ENCODE data around the gene KLK13. TPM values are rescaled to one million over a fixed set of nuclear protein-coding genes. Genes with fewer than 3 reads are reported as not detected.

KLK13 gene
- total and polyA plus RNA-seq, 12 donors, result 0.11 to 0.47 TPM; not detected in 10

DNA sequence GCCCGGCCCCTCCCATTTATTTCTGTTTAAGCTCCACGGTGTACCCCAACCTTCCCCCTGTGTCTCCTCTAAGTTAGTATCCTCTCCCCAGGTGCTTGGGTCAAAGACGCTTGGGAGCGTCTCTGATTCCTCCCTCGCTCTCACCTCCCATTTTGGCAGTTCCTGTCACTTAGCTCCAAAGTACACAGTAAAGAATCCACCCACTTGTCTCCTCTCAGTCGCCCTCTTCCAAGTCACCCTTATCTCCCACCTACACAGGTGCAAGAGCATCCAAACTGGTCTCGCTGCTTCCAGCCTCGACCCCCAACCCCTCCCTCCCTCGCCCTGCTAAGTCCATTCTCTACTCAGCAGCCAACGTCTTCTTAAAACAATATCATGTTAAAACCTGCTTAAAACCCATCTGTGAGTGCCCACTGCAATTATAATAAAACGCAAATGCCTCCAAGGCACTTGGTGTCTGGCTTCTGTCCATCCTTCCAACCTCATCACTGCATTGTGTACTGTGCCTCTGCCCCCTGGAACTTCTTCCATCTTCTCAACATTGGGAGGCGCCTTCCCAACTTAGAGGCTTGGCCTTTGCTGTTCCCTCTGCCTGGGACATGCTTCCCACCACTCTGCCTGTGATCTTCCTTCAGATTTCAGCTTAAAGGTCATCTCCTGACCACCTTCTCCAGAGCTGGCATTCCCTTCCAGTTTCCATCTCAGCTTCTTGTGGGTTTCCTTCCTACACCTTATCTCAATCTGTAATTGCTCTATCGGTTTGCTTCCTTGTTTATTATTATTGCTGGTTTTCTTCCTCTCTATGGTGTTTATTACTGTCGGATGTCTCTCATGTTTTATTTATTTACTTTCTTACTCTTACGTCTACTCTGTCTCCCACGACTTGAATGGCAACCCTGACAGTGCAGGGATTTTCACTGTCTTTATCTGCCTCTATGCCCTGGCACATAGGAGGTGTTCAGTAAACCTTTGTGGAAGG is 27.3 kb upstream of the KLK13 start:
- Histone ChIP-seq H3K4me1 (replicated peaks in 1 of 2) (no peaks in the 10 kb centered on the region), H3K27ac (no peak overlapping the region), H3K9me3 (replicated peaks in 1 of 3) (no peaks in the 10 kb centered on the region), H3K36me3 (replicated peaks in 1 of 2) (no peaks in the 10 kb centered on the region), H3K4me3 (no peak overlapping the region), H3K27me3 (no peaks in the 10 kb centered on the region)
- intact Hi-C loops (cut with DNase I), result loop anchor here (10.0 kb wide), 3 partner anchors 77 to 167 kb away; partner anchors contain the start of gene KLK10 (in 1 of the 2)
- 67 to 71% (median 71%) methylated on average over 16 of the region's 16 CpGs for WGBS, 4 donors
- TF ChIP-seq, protein P1, sequence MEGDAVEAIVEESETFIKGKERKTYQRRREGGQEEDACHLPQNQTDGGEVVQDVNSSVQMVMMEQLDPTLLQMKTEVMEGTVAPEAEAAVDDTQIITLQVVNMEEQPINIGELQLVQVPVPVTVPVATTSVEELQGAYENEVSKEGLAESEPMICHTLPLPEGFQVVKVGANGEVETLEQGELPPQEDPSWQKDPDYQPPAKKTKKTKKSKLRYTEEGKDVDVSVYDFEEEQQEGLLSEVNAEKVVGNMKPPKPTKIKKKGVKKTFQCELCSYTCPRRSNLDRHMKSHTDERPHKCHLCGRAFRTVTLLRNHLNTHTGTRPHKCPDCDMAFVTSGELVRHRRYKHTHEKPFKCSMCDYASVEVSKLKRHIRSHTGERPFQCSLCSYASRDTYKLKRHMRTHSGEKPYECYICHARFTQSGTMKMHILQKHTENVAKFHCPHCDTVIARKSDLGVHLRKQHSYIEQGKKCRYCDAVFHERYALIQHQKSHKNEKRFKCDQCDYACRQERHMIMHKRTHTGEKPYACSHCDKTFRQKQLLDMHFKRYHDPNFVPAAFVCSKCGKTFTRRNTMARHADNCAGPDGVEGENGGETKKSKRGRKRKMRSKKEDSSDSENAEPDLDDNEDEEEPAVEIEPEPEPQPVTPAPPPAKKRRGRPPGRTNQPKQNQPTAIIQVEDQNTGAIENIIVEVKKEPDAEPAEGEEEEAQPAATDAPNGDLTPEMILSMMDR (IDR thresholded peaks at IDR 0.05), result no peak
- no peak for TF ChIP-seq POLR2A (IDR thresholded peaks at IDR 0.05)
- DNase-seq, result no peak

DNA sequence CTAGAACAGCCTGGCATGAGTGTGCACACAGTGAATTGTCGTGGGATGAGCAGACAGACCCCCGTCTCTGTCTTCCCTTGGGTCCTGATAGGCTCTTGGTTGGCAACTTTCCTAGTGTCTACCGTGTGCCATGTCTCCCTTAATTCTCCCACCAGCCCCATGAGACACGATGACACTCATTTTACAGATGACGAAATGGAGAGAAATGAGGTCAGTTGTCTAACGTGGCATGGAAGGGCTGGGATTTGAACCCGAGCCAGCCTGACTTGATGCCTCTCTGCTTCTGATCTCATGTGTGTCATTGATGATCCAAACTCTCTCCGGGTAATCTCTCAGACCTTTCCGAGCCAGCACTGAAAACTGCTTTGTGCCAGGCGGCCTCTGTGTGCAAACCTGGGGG is 26.2 kb upstream of the KLK13 start:
- WGBS, 4 donors, result 73 to 87% (median 78%) methylated on average over 10 of the region's 10 CpGs
- no peak for DNase-seq

DNA sequence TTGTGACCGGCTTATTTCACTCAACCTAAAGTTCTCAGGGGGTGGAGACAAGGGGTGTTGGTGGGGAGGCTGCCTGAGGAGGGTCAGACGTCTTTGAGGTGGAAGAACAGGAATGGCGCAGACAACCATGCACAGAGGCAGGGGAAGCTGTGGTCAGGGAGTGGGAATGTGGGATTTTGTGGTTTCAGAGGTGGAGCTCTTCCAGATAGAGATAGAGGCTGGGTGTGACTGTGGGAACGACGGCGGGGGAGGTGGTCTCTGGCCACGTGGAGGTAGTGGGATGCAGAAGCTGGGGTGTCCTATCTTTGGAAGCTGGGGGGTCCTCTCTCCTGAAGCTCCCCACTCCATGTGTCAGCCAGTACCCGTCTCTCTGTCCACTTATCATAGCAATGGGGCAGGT is 25.6 kb upstream of the KLK13 start:
- Histone ChIP-seq H3K27me3 (no peaks in the 10 kb centered on the region), H3K36me3 (replicated peaks in 1 of 2) (no peaks in the 10 kb centered on the region), H3K27ac (no peak overlapping the region), H3K9me3 (replicated peaks in 1 of 3) (no peaks in the 10 kb centered on the region), H3K4me3 (no peak overlapping the region), H3K4me1 (replicated peaks in 1 of 2) (no peaks in the 10 kb centered on the region)
- intact Hi-C loops (cut with DNase I), result loop anchor here (10.0 kb wide), 3 partner anchors 76 to 166 kb away; partner anchors contain the start of gene KLK10 (in 1 of the 2)
- no peak for DNase-seq
- WGBS, 4 donors, result 72 to 74% (median 73%) methylated on average over 8 of the region's 8 CpGs
- TF ChIP-seq POLR2A (IDR thresholded peaks at IDR 0.05), result no peak
- TF ChIP-seq, protein P1 (IDR thresholded peaks at IDR 0.05), result no peak

More for the DNA sequence above, 26.2 kb upstream of the KLK13 start:
- Histone ChIP-seq H3K27me3 (no peaks in the 10 kb centered on the region), H3K4me1 (replicated peaks in 1 of 2) (no peaks in the 10 kb centered on the region), H3K36me3 (replicated peaks in 1 of 2) (no peaks in the 10 kb centered on the region), H3K4me3 (no peak overlapping the region), H3K27ac (no peak overlapping the region), H3K9me3 (replicated peaks in 1 of 3) (no peaks in the 10 kb centered on the region)
- TF ChIP-seq, protein P1 (IDR thresholded peaks at IDR 0.05), result no peak
- no peak for TF ChIP-seq POLR2A (IDR thresholded peaks at IDR 0.05)
- intact Hi-C loops (cut with DNase I), result loop anchor here (10.0 kb wide), 3 partner anchors 76 to 166 kb away; partner anchors contain the start of gene KLK10 (in 1 of the 2)

DNA sequence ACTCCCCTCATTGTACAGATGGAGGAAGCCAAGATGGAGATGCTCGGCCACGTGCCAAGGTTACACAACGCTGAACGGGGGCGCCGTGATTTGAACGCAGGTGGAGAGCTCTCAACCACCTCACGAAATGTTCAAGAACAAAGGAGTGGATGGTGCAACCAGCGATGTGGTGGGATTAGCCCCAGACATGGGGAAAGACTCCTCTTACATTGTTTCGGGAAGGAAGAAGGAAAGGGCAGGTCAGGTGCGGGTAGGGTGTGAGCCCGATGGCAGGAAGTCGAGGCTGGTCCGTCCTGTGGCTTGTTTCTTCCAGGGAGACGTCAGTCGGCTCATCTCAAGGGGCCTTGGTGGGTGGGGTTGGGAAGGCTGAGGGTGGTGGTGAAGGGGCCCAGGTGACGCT is 24.9 kb upstream of the KLK13 start:
- TF ChIP-seq POLR2A (IDR thresholded peaks at IDR 0.05), result no peak
- TF ChIP-seq, protein P1 (IDR thresholded peaks at IDR 0.05), result no peak
- H3K36me3 ChIP-seq (replicated peaks in 1 of 2), result no peaks in the 10 kb centered on the region
- 87 to 94% (median 89%) methylated on average over 17 of the region's 17 CpGs for WGBS, 4 donors
- intact Hi-C loops (cut with DNase I), result loop anchor here (10.0 kb wide), 3 partner anchors 75 to 165 kb away; partner anchors contain the start of gene KLK10 (in 1 of the 2)
- no peak overlapping the region for H3K4me3 ChIP-seq
- H3K9me3 ChIP-seq (replicated peaks in 1 of 3), result no peaks in the 10 kb centered on the region
- H3K27me3 ChIP-seq, result no peaks in the 10 kb centered on the region
- no peaks in the 10 kb centered on the region for H3K4me1 ChIP-seq (replicated peaks in 1 of 2)
- no peak for DNase-seq
- H3K27ac ChIP-seq, result no peak overlapping the region
